Karpas-422 (cell line): Measurements from ENCODE around the gene CHRM3. TPM values are rescaled to one million over a fixed set of nuclear protein-coding genes. Genes with fewer than 3 reads are reported as not detected.

Experiments used
- DNase-seq: peaks from one replicate; pipeline ENCODE4 v3.0.0-alpha.2; 2015
- H2AFZ ChIP-seq: fragments of 200-600 bp; sonication (generic); 2 replicates; pipeline ENCODE4 v1.6.1; 2014; ENCODE audit warnings: antibody characterized with exemption, low read length, mixed read lengths
- H3K27ac ChIP-seq: fragments of 200-600 bp; sonication (generic); 2 replicates; pipeline ENCODE4 v1.5.1; 2014; ENCODE audit warnings: mild to moderate bottlenecking, low read length, moderate library complexity
- H3K27me3 ChIP-seq: fragments of 200-600 bp; sonication (generic); 2 replicates; pipeline ENCODE4 v1.6.1; 2014; ENCODE audit warnings: low read length, mixed read lengths
- H3K36me3 ChIP-seq: fragments of 200-600 bp; sonication (generic); 2 replicates; pipeline ENCODE4 v1.6.1; 2014; ENCODE audit warnings: low read length, mixed read lengths; ENCODE audit not compliant: insufficient read depth
- H3K4me1 ChIP-seq: fragments of 200-600 bp; sonication (generic); 2 replicates; pipeline ENCODE4 v1.6.1; 2014; ENCODE audit warnings: mild to moderate bottlenecking, low read length, mixed read lengths
- H3K4me2 ChIP-seq: fragments of 200-600 bp; sonication (generic); 2 replicates; pipeline ENCODE4 v1.6.1; 2014; ENCODE audit warnings: low read length, low read depth, mild to moderate bottlenecking; ENCODE audit not compliant: poor library complexity, severe bottlenecking
- H3K4me3 ChIP-seq: fragments of 200-600 bp; sonication (generic); 2 replicates; pipeline ENCODE4 v1.5.1; 2014; ENCODE audit warnings: mild to moderate bottlenecking, antibody characterized with exemption, low read length, mixed read lengths
- H3K79me2 ChIP-seq: fragments of 200-600 bp; sonication (generic); 2 replicates; pipeline ENCODE4 v1.6.1; 2014; ENCODE audit warnings: mild to moderate bottlenecking, low read length, mixed read lengths
- H3K9ac ChIP-seq: fragments of 200-600 bp; sonication (generic); 2 replicates; pipeline ENCODE4 v1.6.0; 2014; ENCODE audit warnings: low read length
- H3K9me2 ChIP-seq: fragments of 200-600 bp; sonication (generic), shearing (Covaris generic); replicated peaks from 2 replicates; pipeline ENCODE4 v1.6.0; 2014; ENCODE audit warnings: mild to moderate bottlenecking, low read length, moderate library complexity; ENCODE audit not compliant: insufficient read depth
- H3K9me3 ChIP-seq: fragments of 300-700, 200-600 bp; sonication (generic); 2 replicates; pipeline ENCODE4 v1.6.1; 2014; ENCODE audit warnings: low read length, mixed read lengths
- H4K20me1 ChIP-seq: fragments of 200-600 bp; sonication (generic); 2 replicates; pipeline ENCODE4 v1.6.1; 2014; ENCODE audit warnings: mild to moderate bottlenecking, antibody characterized with exemption, low read length, low read depth; ENCODE audit not compliant: insufficient read depth
- total RNA-seq: library from RNA; depleted of rRNA; stranded (reverse); fragments of >200 nt; shearing (Covaris generic); gene quantifications from 2 replicates; pipeline ENCODE4 v1.2.3, GENCODE V29; 2014; ENCODE audit warnings: low replicate concordance

CHRM3 gene
- total RNA-seq, 1 experiment from 2014 or later, result 0.30 TPM

- H3K27ac ChIP-seq, result no peak overlapping the region
- H3K4me2 ChIP-seq, result no peak overlapping the region
- no peak overlapping the region for H2AFZ ChIP-seq
- H3K9me3 ChIP-seq, result no peaks in the 10 kb centered on the region
- H3K36me3 ChIP-seq, result no peaks in the 10 kb centered on the region
- H3K9me2 ChIP-seq, result no peaks in the 10 kb centered on the region; the same call in 1 of the 2 replicates
- no peak overlapping the region for H3K4me3 ChIP-seq
- DNase-seq, result no peak
- H3K9ac ChIP-seq, result no peak overlapping the region
- no peaks in the 10 kb centered on the region for H3K4me1 ChIP-seq
- H3K79me2 ChIP-seq, result no peaks in the 10 kb centered on the region
- H3K27me3 ChIP-seq, result no peaks in the 10 kb centered on the region
- H4K20me1 ChIP-seq, result no peaks in the 10 kb centered on the region
Observed at GRCh38 chr1:239421811-239422210, 35.4 kb downstream of the CHRM3 start.

- no peaks in the 10 kb centered on the region for H3K27me3 ChIP-seq
- no peak overlapping the region for H3K4me2 ChIP-seq
- H3K9me2 ChIP-seq, result no peaks in the 10 kb centered on the region; the same call in 1 of the 2 replicates
- no peaks in the 10 kb centered on the region for H4K20me1 ChIP-seq
- H3K4me1 ChIP-seq, result no peaks in the 10 kb centered on the region
- H2AFZ ChIP-seq, result no peak overlapping the region
- H3K27ac ChIP-seq, result no peak overlapping the region
- H3K79me2 ChIP-seq, result no peaks in the 10 kb centered on the region
- peaks cover 5% of the 10 kb centered on the region; the same call in 1 of the 2 replicates for H3K9me3 ChIP-seq
- H3K9ac ChIP-seq, result no peak overlapping the region
- no peak for DNase-seq
- no peaks in the 10 kb centered on the region for H3K36me3 ChIP-seq
- no peak overlapping the region for H3K4me3 ChIP-seq
Observed at GRCh38 chr1:239422818-239423217, 36.5 kb downstream of the CHRM3 start.

- H3K4me1 ChIP-seq, result no peaks in the 10 kb centered on the region
- H4K20me1 ChIP-seq, result no peaks in the 10 kb centered on the region
- H3K36me3 ChIP-seq, result no peaks in the 10 kb centered on the region
- no peak for DNase-seq
- 0 out of 2 replicates have a peak, but pooled peaks cover 3% of the 10 kb centered on the region for H3K9me2 ChIP-seq
- H3K9ac ChIP-seq, result no peak overlapping the region
- H3K27ac ChIP-seq, result no peak overlapping the region
- H3K4me3 ChIP-seq, result no peak overlapping the region
- no peak overlapping the region for H3K4me2 ChIP-seq
- peaks cover 5% of the 10 kb centered on the region for H3K9me3 ChIP-seq
- no peaks in the 10 kb centered on the region for H3K79me2 ChIP-seq
- H3K27me3 ChIP-seq, result no peaks in the 10 kb centered on the region
- no peak overlapping the region for H2AFZ ChIP-seq
Observed at GRCh38 chr1:239426821-239427475, 40.6 kb downstream of the CHRM3 start.

GRCh38 chr1:239427712-239428111, 41.3 kb downstream of the CHRM3 start:
- no peak for DNase-seq
- H3K36me3 ChIP-seq, result no peaks in the 10 kb centered on the region
- H3K27me3 ChIP-seq, result no peaks in the 10 kb centered on the region
- 0 out of 2 replicates have a peak, but pooled peaks cover 3% of the 10 kb centered on the region for H3K9me2 ChIP-seq
- no peak overlapping the region for H2AFZ ChIP-seq
- H3K4me3 ChIP-seq, result no peak overlapping the region
- H3K4me2 ChIP-seq, result no peak overlapping the region
- H3K9me3 ChIP-seq, result peaks cover 5% of the 10 kb centered on the region
- no peaks in the 10 kb centered on the region for H4K20me1 ChIP-seq
- H3K9ac ChIP-seq, result no peak overlapping the region
- no peaks in the 10 kb centered on the region for H3K79me2 ChIP-seq
- no peak overlapping the region for H3K27ac ChIP-seq
- H3K4me1 ChIP-seq, result no peaks in the 10 kb centered on the region

- 0 out of 2 replicates have a peak, but pooled peaks cover 3% of the 10 kb centered on the region for H3K9me2 ChIP-seq
- no peak overlapping the region for H2AFZ ChIP-seq
- H3K9ac ChIP-seq, result no peak overlapping the region
- H3K4me3 ChIP-seq, result no peak overlapping the region
- no peaks in the 10 kb centered on the region for H3K4me1 ChIP-seq
- no peaks in the 10 kb centered on the region for H3K79me2 ChIP-seq
- peaks cover 5% of the 10 kb centered on the region for H3K9me3 ChIP-seq
- H3K27me3 ChIP-seq, result no peaks in the 10 kb centered on the region
- H3K27ac ChIP-seq, result no peak overlapping the region
- H3K4me2 ChIP-seq, result no peak overlapping the region
- H3K36me3 ChIP-seq, result no peaks in the 10 kb centered on the region
- DNase-seq, result no peak
- H4K20me1 ChIP-seq, result no peaks in the 10 kb centered on the region
Observed at GRCh38 chr1:239428120-239428710, 41.8 kb downstream of the CHRM3 start.

GRCh38 chr1:239429163-239429562, 42.8 kb downstream of the CHRM3 start:
- H3K9me2 ChIP-seq, result 0 out of 2 replicates have a peak, but pooled peaks cover 3% of the 10 kb centered on the region
- peaks cover 5% of the 10 kb centered on the region for H3K9me3 ChIP-seq
- no peaks in the 10 kb centered on the region for H3K4me1 ChIP-seq
- no peaks in the 10 kb centered on the region for H3K27me3 ChIP-seq
- no peak overlapping the region for H2AFZ ChIP-seq
- H3K79me2 ChIP-seq, result no peaks in the 10 kb centered on the region
- H3K36me3 ChIP-seq, result no peaks in the 10 kb centered on the region
- H3K4me3 ChIP-seq, result no peak overlapping the region
- DNase-seq, result no peak
- no peak overlapping the region for H3K9ac ChIP-seq
- H3K27ac ChIP-seq, result no peak overlapping the region
- H4K20me1 ChIP-seq, result no peaks in the 10 kb centered on the region
- H3K4me2 ChIP-seq, result no peak overlapping the region

- Histone ChIP-seq H3K36me3 (no peaks in the 10 kb centered on the region), H3K4me2 (no peak overlapping the region), H4K20me1 (no peaks in the 10 kb centered on the region), H2AFZ (no peak overlapping the region), H3K27ac (no peak overlapping the region), H3K4me3 (no peak overlapping the region), H3K4me1 (no peaks in the 10 kb centered on the region), H3K79me2 (no peaks in the 10 kb centered on the region), H3K9ac (no peak overlapping the region), H3K27me3 (no peaks in the 10 kb centered on the region), H3K9me3 (peaks cover 4% of the 10 kb centered on the region), H3K9me2 (0 out of 2 replicates have a peak, but pooled peaks cover 3% of the 10 kb centered on the region)
- no peak for DNase-seq
Observed at GRCh38 chr1:239432255-239432654, 45.9 kb downstream of the CHRM3 start.

GRCh38 chr1:239434181-239434580, 47.8 kb downstream of the CHRM3 start:
- H3K9me2 ChIP-seq, result 0 out of 2 replicates have a peak, but pooled peaks cover 3% of the 10 kb centered on the region
- H3K9me3 ChIP-seq, result no peaks in the 10 kb centered on the region; the same call in 1 of the 2 replicates
- H2AFZ ChIP-seq, result no peak overlapping the region
- H3K4me3 ChIP-seq, result no peak overlapping the region
- no peaks in the 10 kb centered on the region for H3K79me2 ChIP-seq
- no peak for DNase-seq
- H3K36me3 ChIP-seq, result no peaks in the 10 kb centered on the region
- no peak overlapping the region for H3K27ac ChIP-seq
- H3K9ac ChIP-seq, result no peak overlapping the region
- no peaks in the 10 kb centered on the region for H3K4me1 ChIP-seq
- no peaks in the 10 kb centered on the region for H3K27me3 ChIP-seq
- no peaks in the 10 kb centered on the region for H4K20me1 ChIP-seq
- no peak overlapping the region for H3K4me2 ChIP-seq
